Effector memory CD8-positive, alpha-beta T cell (primary cell): ENCODE measurements around the gene PPP1R3A.

Source experiments
- ATAC-seq: fragments of 150-1000 bp; cut with Tn5 transposase; replicated peaks from 2 replicates; pipeline ENCODE4 v1.10.0; 2021; ENCODE audit warnings: mild to moderate bottlenecking, moderate library complexity
- DNase-seq, 3 experiments: peaks; one replicate each; pipeline ENCODE4 v3.0.0; 2021
- H3K27ac Mint-ChIP-seq, 2 donors: one replicate each; pipeline ENCODE4 v1.8.0; 2022; ENCODE audit warnings: mild to moderate bottlenecking in 2 of 2, mixed read lengths in 2 of 2, moderate library complexity in 2 of 2
- H3K27me3 Mint-ChIP-seq, 2 donors: one replicate each; pipeline ENCODE4 v1.8.0; 2022; ENCODE audit warnings: mixed read lengths in 2 of 2
- H3K36me3 Mint-ChIP-seq: one replicate; pipeline ENCODE4 v1.8.0; 2022; ENCODE audit warnings: mild to moderate bottlenecking, moderate library complexity, mixed read lengths; ENCODE audit not compliant: insufficient read depth
- H3K4me1 Mint-ChIP-seq, 2 donors: one replicate each; pipeline ENCODE4 v1.8.0; 2022; ENCODE audit warnings: low read depth in 2 of 2, mixed read lengths in 2 of 2
- H3K4me3 Mint-ChIP-seq, 2 donors: one replicate each; pipeline ENCODE4 v1.8.0; 2022; ENCODE audit warnings: mild to moderate bottlenecking in 2 of 2, mixed read lengths in 2 of 2, moderate library complexity in 2 of 2
- H3K9me3 Mint-ChIP-seq, 2 donors: one replicate each; pipeline ENCODE4 v1.8.0; 2022; ENCODE audit warnings: mixed read lengths in 2 of 2

PPP1R3A gene

DNA sequence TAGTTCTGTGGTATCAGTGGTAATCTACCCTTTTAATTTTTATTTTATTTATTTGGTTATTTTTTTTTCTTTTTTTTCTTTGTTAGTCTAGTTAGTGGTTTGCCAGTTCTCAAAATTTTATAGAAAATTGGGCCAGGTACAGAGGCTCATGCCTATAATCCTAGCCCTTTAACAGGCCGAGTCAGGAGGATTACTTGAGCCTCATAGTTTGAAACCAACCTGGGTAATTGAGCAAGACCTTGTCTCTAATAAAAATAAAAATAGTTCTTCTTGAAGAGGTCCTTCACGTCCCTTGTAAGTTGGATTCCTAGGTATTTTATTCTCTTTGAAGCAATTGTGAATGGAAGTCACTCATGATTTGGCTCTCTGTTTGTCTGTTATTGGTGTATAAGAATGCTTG, 51.5 kb downstream of the PPP1R3A start:
- H3K27me3 Mint-ChIP-seq: no peaks in the 10 kb centered on the region
- no peak for ATAC-seq
- no peak for DNase-seq
- no peaks in the 10 kb centered on the region for H3K9me3 Mint-ChIP-seq
- H3K4me3 Mint-ChIP-seq: no peak overlapping the region
- no peaks in the 10 kb centered on the region for H3K36me3 Mint-ChIP-seq
- no peaks in the 10 kb centered on the region for H3K4me1 Mint-ChIP-seq
- no peak overlapping the region for H3K27ac Mint-ChIP-seq

DNA sequence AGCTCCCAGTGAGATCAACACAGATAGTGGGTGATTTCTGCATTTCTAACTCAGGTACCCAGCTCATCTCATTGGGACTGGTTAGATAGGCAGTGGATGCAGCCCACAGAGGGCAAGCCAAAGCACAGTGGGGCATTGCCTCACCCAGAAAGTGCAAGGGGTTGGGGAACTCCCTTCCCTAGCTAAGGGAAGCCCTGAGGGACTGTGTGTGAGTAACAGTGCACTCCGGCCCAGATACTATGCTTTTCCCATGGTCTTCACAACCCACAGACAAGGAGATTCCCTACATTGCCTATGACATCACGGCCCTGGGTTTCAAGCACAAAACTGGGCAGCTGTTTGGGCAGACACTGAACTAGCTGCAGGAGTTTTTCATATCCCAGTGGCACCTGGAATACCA, 62.8 kb downstream of the PPP1R3A start:
- Mint-ChIP-seq H3K9me3 (peaks cover 2 to 11% of the 10 kb centered on the region in 2 donors), H3K27me3 (no peaks in the 10 kb centered on the region), H3K27ac (no peak overlapping the region), H3K4me1 (no peaks in the 10 kb centered on the region), H3K4me3 (no peak overlapping the region), H3K36me3 (no peaks in the 10 kb centered on the region)
- ATAC-seq (no peak), DNase-seq (no peak)

DNA sequence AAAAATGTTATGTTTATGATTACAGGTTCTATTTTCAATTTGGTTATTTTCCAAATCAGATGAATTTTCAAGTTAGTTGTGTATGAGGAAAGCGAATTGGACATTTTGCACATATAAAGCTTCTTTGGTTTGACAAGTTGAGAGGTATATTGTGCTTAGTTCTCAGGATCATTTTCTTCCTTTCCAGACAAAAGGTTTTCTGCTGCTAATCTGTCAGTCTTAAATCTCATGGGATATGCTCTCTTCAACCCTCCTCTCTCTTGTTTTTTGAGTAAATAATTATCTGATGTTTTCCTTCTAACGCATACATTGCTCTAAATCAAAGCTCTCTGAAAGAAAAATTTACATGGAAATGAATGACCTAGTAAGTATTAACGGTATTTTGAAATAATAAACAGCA, 77.9 kb downstream of the PPP1R3A start:
- DNase-seq: no peak
- H3K36me3 Mint-ChIP-seq: no peaks in the 10 kb centered on the region
- H3K27me3 Mint-ChIP-seq: no peaks in the 10 kb centered on the region
- no peak for ATAC-seq
- no peak overlapping the region for H3K4me3 Mint-ChIP-seq
- no peaks in the 10 kb centered on the region for H3K4me1 Mint-ChIP-seq
- H3K9me3 Mint-ChIP-seq: peaks cover 4 to 6% of the 10 kb centered on the region in 2 donors
- H3K27ac Mint-ChIP-seq: no peak overlapping the region

DNA sequence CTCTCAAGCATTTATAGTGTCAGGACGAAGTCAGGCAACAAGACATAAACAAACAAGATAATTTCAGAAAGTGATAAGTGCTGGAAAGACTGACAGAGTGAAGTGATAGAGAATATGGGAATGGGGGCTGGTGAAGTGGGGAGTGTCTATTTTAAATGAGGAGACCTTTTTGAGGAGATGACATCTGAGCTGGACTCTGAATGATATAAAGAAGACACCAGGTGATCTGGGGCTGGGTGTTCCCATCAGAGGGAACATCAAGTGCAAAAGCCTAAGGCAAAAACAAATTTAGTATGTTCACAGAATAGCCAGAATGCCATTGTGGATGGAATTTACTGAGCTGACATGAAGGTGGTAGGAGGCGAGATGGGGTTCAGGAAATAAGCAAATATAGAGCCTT, 83.4 kb downstream of the PPP1R3A start:
- Mint-ChIP-seq H3K9me3 (peaks cover 2 to 6% of the 10 kb centered on the region in 2 donors), H3K4me1 (no peaks in the 10 kb centered on the region), H3K27me3 (no peaks in the 10 kb centered on the region), H3K27ac (no peak overlapping the region), H3K4me3 (no peak overlapping the region), H3K36me3 (no peaks in the 10 kb centered on the region)
- no peak for DNase-seq
- no peak for ATAC-seq

DNA sequence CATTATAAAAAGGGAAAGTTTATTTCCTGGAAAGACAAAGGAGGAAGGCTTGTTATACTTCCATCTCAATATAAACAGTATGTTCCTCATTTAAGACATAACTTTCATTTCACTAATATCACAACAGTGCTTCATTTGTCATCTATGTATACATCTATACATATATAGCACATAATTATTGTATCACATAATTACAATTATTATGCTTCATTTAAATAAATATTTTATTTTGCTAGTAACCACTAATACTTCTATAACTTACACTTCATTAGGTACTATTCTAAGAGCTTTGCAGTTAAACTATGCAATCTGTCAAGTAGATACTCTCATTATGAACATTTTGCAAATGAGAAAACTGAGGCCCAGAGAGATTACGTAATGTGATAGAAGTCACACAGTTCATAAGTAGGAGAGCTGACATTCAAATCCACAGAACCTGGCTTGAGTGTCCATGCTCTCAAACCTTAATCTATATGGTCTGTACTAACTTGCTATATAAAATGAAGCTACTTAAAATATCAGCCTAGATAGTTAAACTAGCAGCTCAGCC, 86.5 kb downstream of the PPP1R3A start:
- H3K36me3 Mint-ChIP-seq: no peaks in the 10 kb centered on the region
- no peaks in the 10 kb centered on the region for H3K27me3 Mint-ChIP-seq
- H3K4me3 Mint-ChIP-seq: no peak overlapping the region
- H3K9me3 Mint-ChIP-seq: peaks cover 6 to 11% of the 10 kb centered on the region in 2 donors
- no peak overlapping the region for H3K27ac Mint-ChIP-seq
- DNase-seq: no peak
- no peaks in the 10 kb centered on the region for H3K4me1 Mint-ChIP-seq
- no peak for ATAC-seq

DNA sequence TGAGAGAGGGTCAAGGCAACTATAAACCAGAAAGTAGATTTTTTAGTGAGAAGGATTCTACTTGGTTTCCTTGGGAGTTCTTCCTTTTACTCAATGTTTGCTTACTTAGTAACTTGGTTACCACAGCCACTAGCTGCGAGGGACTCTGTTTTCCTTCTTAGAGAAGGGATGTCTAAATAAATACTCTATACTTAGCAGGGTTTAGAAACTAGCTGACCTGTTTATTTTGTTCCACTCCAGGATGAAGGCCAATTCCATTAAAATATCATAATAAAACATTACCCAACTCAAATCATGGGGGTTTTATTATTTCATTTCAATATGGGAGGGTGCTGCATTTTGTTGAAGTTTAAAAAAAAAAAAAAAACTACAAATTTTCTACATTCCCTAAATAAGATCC, 87.3 kb downstream of the PPP1R3A start:
- H3K27me3 Mint-ChIP-seq: no peaks in the 10 kb centered on the region
- H3K9me3 Mint-ChIP-seq: peaks cover 9 to 11% of the 10 kb centered on the region in 2 donors
- H3K4me3 Mint-ChIP-seq: no peak overlapping the region

DNA sequence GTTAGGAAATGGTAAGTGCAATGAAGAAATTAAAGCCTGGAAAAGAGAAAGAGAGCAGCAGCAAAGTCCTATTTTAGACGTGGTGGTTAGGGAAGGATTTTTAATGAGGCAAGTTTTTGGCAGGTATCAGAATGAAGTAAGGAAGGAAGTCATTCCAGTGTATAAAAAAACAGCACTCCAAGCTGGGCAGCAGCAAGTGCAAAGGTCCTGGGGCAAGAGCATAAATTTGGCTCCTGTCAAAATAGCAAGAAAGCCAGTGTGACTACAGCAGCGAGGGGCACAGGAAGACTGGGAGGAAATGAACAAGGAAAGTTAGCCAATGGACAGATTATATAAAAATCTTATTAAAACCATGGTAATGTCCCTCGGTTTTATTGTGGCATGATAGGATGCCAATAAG, 90.2 kb downstream of the PPP1R3A start:
- Mint-ChIP-seq H3K27ac (no peak overlapping the region), H3K36me3 (no peaks in the 10 kb centered on the region), H3K4me1 (no peaks in the 10 kb centered on the region), H3K9me3 (peaks cover 11% of the 10 kb centered on the region in 2 donors), H3K27me3 (no peaks in the 10 kb centered on the region), H3K4me3 (no peak overlapping the region)
- ATAC-seq: no peak
- no peak for DNase-seq

More for the DNA sequence above, 87.3 kb downstream of the PPP1R3A start:
- DNase-seq: no peak
- no peak for ATAC-seq
- Mint-ChIP-seq H3K4me1 (no peaks in the 10 kb centered on the region), H3K36me3 (no peaks in the 10 kb centered on the region), H3K27ac (no peak overlapping the region)
